ENCODE results near the gene NHLRC4. TPM values are rescaled to one million over a fixed set of nuclear protein-coding genes. Genes with fewer than 3 reads are reported as not detected.
A peak's percentile ranks its signal among the peaks of the same experiment; 100 is the strongest.

NHLRC4 gene
- total and polyA plus RNA-seq, 2 of the 13 experiments (the other 11 are each of a cell fraction or from before 2014, with no cell fraction given) = 0.40 to 0.59 TPM

GRCh38 chr16:558298-559020 lies 8.3 kb upstream of the NHLRC4 start (continued):
- TF ChIP-seq ZSCAN5A (CRISPR knock-in tag; IDR thresholded peaks at IDR 0.05; ENCODE audit: borderline replicate concordance) = no peak
- no peak for TF ChIP-seq ZBTB40 (IDR thresholded peaks at IDR 0.05)
- TF ChIP-seq ZBTB40 (CRISPR knock-in tag; IDR thresholded peaks at IDR 0.05) = peak; percentile 55; the same call in 1 of the 2 replicates
- TF ChIP-seq ZNF703 (CRISPR knock-in tag; IDR thresholded peaks at IDR 0.05; ENCODE audit: borderline replicate concordance) = no peak
- TF ChIP-seq GLI4 (CRISPR knock-in tag; IDR thresholded peaks at IDR 0.05; ENCODE audit: borderline replicate concordance) = 0 out of 2 replicates have a peak, but pooled peaks have one; percentile 34
- TF ChIP-seq ZNF556 (CRISPR knock-in tag; IDR thresholded peaks at IDR 0.05; ENCODE audit: borderline replicate concordance) = peak; percentile 76; the same call in 1 of the 2 replicates
- no peak for TF ChIP-seq WIZ (CRISPR knock-in tag; IDR thresholded peaks at IDR 0.05)
- TF ChIP-seq ZNF737 (CRISPR knock-in tag; IDR thresholded peaks at IDR 0.05; ENCODE audit: borderline replicate concordance) = no peak
- no peak for TF ChIP-seq HMG20B (CRISPR knock-in tag; conservative IDR thresholded peaks at IDR 0.05)
- TF ChIP-seq ZNF879 (CRISPR knock-in tag; IDR thresholded peaks at IDR 0.05) = no peak
- peak; percentile 77 for TF ChIP-seq FOXA3 (CRISPR knock-in tag; IDR thresholded peaks at IDR 0.05)
- no peak for TF ChIP-seq CREB1 (IDR thresholded peaks at IDR 0.05)
- no peak for TF ChIP-seq CREB1 (CRISPR knock-in tag; IDR thresholded peaks at IDR 0.05)
- no peak for TF ChIP-seq FOXP1 (IDR thresholded peaks at IDR 0.05)
- no peak for TF ChIP-seq FOXP1 (CRISPR knock-in tag; IDR thresholded peaks at IDR 0.05)
- TF ChIP-seq SRSF1 (optimal IDR thresholded peaks at IDR 0.05; ENCODE audit: low read depth, low read length) = peak; percentile 36
- TF ChIP-seq ZNF547 (CRISPR knock-in tag; IDR thresholded peaks at IDR 0.05) = peak; percentile 48; the same call in 1 of the 2 replicates
- no peak for TF ChIP-seq ZNF674 (CRISPR knock-in tag; IDR thresholded peaks at IDR 0.05; ENCODE audit: low read depth)
- TF ChIP-seq POLR2AphosphoS5 (IDR thresholded peaks at IDR 0.05; ENCODE audit: low read depth, low read length) = 0 out of 2 replicates have a peak, but pooled peaks have one; percentile 28
- no peak for TF ChIP-seq ZNF354B (CRISPR knock-in tag; IDR thresholded peaks at IDR 0.05)
- TF ChIP-seq TCF7 (IDR thresholded peaks at IDR 0.05; ENCODE audit: low read depth) = peak; percentile 73; the same call in 1 of the 2 replicates
- TF ChIP-seq ZNF256 (CRISPR knock-in tag; conservative IDR thresholded peaks at IDR 0.05) = no peak
